NCI-H2081 treated with DMSO at 0.1 percent for 48 hours (cell line): ENCODE measurements around the gene NCAPH2.

Experiments used
- DNase-seq: peaks from one replicate; lab custom pipeline; 2025; lab: John Stamatoyannopoulos, UW

The NCAPH2 gene

DNA sequence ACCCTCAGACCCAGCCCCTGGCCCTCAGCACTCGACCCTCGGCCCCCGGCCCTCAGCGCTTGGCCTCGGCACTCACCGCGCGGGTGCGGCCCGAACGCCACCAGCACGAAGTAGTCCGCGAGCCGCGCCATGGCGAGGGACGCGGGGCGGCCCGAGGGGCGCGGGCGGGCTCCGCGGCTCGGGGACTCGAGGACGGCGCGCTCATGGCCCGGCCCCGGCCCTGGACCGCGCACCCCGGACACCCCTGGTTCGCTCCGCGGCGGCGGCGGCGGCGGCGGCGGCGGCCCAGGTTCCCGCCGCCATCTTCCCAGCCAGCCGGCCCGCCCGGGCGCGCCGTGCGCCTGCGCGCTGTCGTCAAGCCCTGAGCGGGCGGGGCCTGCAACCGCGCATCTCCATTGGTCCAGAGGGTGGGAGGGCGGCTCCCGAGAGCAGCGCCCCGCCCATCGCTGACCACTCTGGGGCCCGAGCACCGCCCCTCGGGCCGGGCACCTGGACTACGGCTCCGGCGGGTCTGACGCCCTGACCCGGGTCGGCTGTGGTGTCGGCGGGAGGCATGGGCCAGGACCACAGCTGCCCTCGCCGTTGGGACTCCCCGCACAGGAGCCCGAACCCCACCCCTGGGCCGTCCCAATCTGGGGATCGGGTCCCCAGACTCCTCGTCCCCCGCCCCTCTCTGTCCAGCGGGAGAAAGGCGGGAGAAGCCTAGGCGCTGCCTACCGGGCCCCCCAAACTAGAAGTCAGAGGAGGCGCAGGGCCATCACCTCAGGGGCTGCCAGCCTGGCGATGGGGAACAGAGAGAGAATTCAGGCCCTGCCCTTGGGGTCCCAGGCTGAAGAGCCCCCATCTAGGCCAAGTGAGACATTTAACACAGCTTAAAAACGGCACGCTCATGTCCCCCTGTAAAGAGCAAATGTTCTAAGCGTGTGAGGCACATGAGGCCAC lies 33.0 kb upstream of the NCAPH2 start, which contains the start of gene SBF1:
Gene SBF1 (minus strand): TSS at position 326 of the 942 bp plus-strand sequence. CDS start 195 bp downstream, at position 131.
- DNase-seq, result no peak

DNA sequence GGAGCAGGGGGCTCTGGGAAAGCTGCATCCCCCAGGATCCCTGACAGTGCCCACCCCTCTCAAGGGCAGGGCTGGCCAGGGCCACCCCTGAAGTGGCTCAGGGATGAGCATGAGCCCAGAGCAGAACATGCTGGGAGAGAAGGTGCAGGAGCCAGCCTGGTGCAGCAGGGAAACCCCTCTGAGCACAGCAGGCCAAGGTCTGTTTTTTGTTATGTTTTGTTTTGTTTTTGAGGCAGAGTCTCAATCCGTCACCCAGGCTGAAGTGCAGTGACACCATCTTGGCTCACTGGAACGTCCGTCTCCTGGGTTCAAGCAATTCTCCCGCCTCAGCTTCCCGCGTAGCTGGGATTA lies 32.4 kb upstream of the NCAPH2 start:
- no peak for DNase-seq

GRCh38 chr22:50476868-50477267 lies 31.2 kb upstream of the NCAPH2 start:
- DNase-seq, result no peak

DNA sequence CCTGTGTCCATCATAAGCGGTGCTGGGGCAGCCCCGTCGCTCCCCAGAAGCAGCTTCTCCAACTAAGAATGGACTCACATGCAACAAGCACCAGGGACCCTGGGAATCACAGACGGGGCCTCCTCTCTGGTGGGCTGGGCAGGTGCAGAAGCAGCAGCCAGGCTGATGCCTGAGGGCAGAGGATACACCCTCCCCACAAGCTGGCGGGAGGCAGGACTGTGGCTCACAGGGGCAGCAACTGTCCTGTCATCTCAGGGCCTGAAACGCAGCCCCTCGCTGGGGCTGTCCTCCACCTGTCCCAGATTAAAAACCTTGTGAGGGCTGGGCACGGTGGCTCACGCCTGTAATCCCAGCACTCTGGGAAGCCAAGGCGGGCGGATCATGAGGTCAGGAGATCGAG lies 30.1 kb upstream of the NCAPH2 start:
- no peak for DNase-seq

DNA sequence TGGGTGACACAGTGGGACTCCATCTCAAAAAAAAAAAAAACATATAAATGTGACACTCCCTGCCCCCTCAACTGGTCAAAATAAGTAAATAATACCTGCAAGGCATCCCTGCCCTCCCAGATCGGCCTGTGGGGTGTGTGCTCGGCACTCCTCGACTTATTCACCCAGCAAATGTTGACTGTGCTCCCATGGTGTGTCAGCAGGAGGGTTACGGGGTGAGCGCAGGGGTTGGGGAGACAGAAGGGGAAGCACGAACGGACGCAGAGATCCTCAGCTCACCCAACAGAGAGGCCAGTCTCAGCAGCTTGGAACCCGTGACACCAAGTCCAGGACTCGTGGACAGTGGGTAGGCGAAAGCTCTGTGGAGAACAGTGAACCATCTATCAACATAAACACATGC lies 28.3 kb upstream of the NCAPH2 start:
- no peak for DNase-seq

- DNase-seq, result no peak
These were observed 27.0 kb upstream of the NCAPH2 start for GRCh38 chr22:50481045-50481439.

DNA sequence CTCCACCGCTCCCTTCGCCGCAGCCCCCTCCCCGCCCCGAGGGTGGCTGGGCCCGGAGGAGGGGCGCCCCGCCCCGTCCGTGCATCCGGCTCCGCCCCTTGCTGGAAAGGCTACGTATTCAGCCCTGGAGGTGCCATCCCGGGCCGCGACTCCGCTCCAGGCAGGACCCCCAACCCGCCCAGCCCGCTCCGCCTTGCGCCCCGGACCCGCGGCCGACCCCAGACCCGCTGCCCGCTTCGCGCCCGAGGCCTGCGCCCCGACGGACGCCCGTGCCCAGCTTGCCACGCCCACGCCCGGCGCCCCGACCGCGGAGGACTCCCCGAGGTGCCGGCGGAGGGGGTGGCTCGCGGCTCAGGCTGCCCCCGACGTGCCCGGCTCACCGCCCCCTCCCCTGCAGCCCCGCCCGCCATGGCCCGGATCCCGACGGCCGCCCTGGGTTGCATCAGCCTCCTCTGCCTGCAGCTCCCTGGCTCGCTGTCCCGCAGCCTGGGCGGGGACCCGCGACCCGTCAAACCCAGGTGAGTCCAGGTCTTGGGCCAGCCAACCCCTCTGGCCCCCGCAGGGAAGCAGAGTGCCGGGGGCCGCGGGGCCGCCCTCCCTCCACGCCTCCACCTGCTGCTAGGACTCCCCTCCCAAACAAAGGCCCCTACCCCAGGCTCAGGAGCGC lies 26.5 kb upstream of the NCAPH2 start, which contains the start of gene ADM2:
Gene ADM2 (plus strand): TSS at position 104 of the 667 bp plus-strand sequence. CDS start 305 bp downstream, at position 409.
- DNase-seq, result no peak

DNA sequence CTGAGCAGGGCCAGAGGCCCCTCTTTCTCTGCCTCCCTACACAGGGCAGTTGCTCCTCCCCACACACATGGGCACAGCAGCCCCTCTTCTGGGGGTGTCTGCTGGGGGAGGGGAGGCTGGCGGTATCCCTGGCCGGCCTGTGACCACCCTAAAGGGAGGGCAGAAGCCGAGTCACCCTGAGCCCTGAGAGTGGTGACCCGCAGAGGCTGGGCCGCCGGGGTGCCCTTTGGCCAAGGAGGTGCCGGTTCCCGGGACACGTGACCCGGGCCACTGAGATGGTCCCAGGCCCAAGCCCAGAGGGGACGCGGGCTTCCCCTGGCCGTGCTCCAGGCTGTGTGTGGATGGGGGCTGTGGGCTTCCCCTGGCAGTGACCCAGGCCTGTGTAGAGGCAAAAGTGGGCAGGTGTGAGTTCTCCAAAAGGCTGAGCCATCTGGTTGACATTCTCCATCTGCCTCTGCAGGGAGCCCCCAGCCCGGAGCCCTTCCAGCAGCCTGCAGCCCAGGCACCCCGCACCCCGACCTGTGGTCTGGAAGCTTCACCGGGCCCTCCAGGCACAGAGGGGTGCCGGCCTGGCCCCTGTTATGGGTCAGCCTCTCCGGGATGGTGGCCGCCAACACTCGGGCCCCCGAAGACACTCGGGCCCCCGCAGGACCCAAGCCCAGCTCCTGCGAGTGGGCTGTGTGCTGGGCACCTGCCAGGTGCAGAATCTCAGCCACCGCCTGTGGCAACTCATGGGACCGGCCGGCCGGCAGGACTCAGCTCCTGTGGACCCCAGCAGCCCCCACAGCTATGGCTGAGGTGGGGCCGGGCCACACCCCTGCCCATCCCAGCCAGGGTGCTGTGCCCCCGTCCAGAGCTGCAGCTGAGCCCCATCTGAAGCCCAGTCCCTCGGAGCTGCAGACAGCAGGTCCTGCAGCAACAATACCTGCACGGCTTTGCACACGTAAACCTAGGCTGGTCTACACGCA lies 25.6 kb upstream of the NCAPH2 start:
- DNase-seq, result no peak

DNA sequence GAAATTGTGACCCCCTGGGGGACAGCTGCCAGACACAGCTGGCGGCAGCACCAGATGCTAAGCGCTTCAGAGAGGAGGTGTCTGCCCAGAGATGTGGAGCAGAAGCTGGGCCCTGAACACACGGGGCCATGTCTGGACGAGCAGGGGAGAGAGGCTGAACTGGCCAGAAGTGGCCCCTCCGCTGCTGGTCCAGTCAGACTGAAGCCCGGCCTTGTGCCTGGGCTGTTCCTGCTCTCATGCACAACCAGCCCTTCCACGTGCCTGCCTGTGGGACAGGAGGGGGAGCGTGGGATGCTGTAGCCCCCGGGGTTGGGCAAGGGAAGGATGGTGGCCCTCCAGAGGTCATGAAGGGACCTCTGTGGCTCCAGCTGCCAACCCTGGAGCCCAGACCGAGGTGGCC lies 24.9 kb upstream of the NCAPH2 start:
- DNase-seq, result no peak

DNA sequence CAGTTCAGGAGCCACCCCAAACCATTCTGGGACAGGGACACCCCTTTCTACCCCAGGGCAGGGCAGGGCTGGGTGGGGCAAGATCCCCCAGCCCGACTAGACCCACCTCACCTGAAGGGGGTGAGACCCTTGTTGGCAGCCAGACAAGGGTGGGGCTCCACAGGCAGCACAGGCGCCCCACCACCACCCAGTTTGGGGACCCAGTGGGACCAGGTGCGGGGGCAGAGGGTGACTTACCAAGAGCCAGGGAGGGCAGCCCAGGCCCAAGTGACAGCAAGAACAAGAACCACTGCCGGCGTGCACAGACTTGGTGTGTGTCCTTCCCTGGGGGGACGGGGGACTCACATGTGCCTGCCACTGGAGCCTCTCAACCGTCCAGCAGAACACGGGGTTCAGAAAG lies 24.5 kb upstream of the NCAPH2 start:
- no peak for DNase-seq

- DNase-seq, result no peak
These were observed 23.8 kb upstream of the NCAPH2 start for GRCh38 chr22:50483977-50484853.

DNA sequence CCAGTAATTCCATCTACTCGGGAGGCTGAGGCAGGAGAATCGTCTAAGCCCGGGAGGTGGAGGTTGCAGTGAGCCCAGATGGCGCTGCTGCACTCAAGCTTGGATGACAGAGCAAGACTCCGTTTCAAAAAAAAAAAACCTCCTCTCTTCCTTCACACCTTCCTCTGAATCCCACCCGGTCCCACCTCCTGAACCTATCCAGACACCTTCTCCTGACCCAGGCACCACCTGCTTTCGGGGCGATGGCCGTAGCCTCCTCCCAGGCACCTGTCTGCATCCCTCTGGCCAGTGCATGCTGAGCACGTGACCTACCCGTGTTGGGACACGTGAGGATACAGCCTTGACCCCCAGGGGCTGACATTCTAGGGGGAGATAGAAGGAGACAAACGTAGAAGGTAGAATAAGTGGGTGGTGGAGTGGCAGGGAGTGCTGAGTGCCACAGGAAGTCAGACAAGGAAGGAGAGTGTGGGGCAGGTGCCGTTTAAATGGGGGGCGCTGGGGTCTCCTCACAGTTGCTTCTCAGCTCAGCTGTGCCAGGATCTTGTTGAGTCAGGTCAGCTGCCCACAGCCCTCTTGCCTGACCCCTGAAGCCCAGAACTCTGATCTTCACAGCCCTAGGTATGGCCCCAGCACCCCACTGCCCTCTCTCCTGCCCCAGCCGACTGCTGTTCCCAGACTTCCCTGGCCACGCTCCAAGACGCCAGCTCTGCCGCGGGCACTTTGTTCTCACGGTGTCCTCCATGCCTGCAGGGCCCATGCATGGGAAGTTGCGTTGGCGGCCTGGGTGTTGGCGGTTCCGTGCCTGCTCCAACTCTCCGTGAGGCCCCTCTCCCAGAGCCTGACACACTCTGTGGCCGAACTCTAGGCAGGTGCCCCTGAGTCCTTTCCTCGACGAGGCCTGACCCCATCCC lies 22.5 kb upstream of the NCAPH2 start:
- no peak for DNase-seq

GRCh38 chr22:50486561-50487289 lies 21.3 kb upstream of the NCAPH2 start, which contains the start of gene MIOX:
MIOX (plus strand) TSS chr22:50486859; CDS start chr22:50486898, 39 bp downstream.
- no peak for DNase-seq

- DNase-seq, result no peak
These were observed 20.6 kb upstream of the NCAPH2 start for GRCh38 chr22:50487290-50488005.

DNA sequence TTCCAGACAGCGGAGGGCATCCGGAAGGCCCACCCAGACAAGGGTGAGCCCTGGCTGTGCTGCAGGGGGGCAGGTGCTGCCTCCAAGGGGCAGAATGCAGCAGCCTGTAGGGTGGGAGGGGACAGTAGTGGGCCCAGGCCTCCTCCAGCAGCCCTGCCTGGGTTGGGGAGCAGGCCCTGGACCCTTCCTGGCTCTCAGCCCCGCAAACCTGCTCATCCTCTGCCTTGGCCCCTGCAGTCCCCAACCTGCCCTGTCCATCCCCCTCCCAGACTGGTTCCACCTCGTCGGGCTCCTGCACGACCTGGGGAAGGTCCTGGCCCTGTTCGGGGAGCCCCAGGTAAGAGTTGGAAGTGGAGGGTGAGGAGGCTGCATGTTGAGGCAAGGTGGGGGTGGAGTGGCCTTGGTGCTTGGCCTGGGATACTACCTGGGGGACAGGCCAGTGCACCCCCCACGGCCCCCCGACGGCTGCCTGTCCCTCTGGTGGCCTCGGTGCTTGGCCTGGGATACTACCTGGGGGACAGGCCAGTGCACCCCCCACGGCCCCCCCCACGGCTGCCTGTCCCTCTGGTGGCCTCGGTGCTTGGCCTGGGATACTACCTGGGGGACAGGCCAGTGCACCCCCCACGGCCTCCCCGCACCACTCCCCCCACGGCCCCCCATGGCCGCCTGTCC lies 19.9 kb upstream of the NCAPH2 start:
- no peak for DNase-seq

DNA sequence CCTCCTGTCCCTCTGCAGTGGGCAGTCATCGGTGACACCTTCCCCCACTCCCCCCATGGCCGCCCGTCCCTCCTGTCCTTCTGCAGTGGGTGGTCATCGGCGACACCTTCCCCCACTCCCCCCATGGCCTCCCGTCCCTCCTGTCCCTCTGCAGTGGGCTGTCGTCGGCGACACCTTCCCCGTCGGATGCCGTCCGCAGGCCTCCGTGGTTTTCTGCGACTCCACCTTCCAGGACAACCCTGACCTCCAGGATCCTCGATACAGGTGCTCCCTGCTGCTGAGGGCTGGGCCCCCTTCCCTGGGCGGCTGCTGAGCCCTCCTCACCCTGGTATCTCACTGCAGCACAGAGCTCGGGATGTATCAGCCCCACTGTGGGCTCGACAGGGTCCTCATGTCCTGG lies 19.1 kb upstream of the NCAPH2 start:
- no peak for DNase-seq

DNA sequence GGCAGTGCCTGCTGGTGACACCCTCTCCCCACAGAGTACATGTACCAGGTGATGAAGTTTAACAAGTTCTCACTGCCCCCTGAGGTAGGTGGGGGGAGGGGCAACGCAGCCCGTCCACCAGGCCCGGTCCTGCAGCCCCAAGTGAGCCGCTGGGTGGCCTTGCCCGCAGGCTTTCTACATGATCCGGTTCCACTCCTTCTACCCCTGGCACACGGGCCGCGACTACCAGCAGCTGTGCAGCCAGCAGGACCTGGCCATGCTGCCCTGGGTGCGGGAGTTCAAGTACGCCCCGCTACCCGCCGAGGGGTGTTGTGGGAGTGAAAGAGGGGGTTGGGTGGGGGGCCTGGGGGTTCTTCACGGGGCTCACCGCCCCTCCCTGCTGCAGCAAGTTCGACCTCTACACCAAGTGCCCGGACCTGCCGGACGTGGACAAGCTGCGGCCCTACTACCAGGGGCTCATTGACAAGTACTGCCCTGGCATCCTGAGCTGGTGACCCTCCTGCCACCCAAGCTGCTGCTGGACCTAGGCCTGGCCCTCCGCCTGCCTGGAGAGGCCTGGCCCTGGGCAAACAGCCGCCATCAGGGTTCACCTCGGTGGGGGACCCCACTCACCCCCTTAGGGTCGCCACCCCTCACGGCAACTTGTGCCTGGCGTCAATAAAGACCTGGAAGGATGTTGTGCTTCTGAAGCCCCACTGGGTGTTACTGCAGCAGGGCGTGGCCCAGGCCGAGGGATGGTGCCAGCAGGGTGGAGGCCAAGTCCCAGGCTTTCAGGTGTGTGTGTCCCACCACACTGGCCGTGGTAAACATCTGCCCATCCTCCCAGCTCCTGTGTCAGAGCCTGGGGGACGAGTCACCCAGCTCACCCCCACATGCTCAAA lies 18.4 kb upstream of the NCAPH2 start:
- no peak for DNase-seq
